WTC11 (cell line): ENCODE data around the gene U2AF2. TPM values are rescaled to one million over a fixed set of nuclear protein-coding genes. Genes with fewer than 3 reads are reported as not detected.

Experiments used
- CBFB ChIP-seq: sonication (generic); formaldehyde crosslinking; IDR thresholded peaks from 2 replicates; pipeline ENCODE4 v1.8.1; 2022; ENCODE audit warnings: mild to moderate bottlenecking, low read depth, missing genetic modification reagents
- EMX1 ChIP-seq: fragments of 250-450 bp; sonication (Bioruptor Pico); IDR thresholded peaks from 2 replicates; pipeline ENCODE4 v1.8.0; 2021; ENCODE audit warnings: mild to moderate bottlenecking
- FOXJ3 ChIP-seq: sonication (generic); formaldehyde crosslinking; IDR thresholded peaks from 2 replicates; pipeline ENCODE4 v1.9.0; 2021; ENCODE audit warnings: missing genetic modification reagents, mild to moderate bottlenecking, borderline replicate concordance
- FOXP1 ChIP-seq: sonication (generic); formaldehyde crosslinking; IDR thresholded peaks from 2 replicates; pipeline ENCODE4 v1.8.0; 2022; ENCODE audit warnings: missing genetic modification reagents, mild to moderate bottlenecking, moderate library complexity, borderline replicate concordance
- GABPB1 ChIP-seq: sonication (generic); formaldehyde crosslinking; IDR thresholded peaks from 2 replicates; pipeline ENCODE4 v1.8.1; 2023; ENCODE audit warnings: mild to moderate bottlenecking, missing genetic modification reagents
- GRHL2 ChIP-seq: fragments of 250-450 bp; sonication (Bioruptor Pico); IDR thresholded peaks from 2 replicates; pipeline ENCODE4 v1.8.0; 2022; ENCODE audit warnings: mild to moderate bottlenecking, moderate library complexity; ENCODE audit not compliant: insufficient replicate concordance, severe bottlenecking
- GTF2I ChIP-seq: fragments of 250-450 bp; sonication (Bioruptor Pico); conservative IDR thresholded peaks from 2 replicates; pipeline ENCODE4 v1.4.0; 2021; ENCODE audit warnings: mild to moderate bottlenecking
- IRF1 ChIP-seq: sonication (generic); formaldehyde crosslinking; IDR thresholded peaks from 2 replicates; pipeline ENCODE4 v1.8.0; 2023; ENCODE audit warnings: missing genetic modification reagents
- KAT7 ChIP-seq: sonication (generic); formaldehyde crosslinking; IDR thresholded peaks from 2 replicates; pipeline ENCODE4 v1.8.1; 2023; ENCODE audit warnings: missing genetic modification reagents, mild to moderate bottlenecking, borderline replicate concordance
- NFE2L1 ChIP-seq: sonication (generic); formaldehyde crosslinking; IDR thresholded peaks from 2 replicates; pipeline ENCODE4 v1.8.1; 2023; ENCODE audit warnings: missing genetic modification reagents
- NFYB ChIP-seq: sonication (generic); formaldehyde crosslinking; conservative IDR thresholded peaks from 2 replicates; pipeline ENCODE4 v1.8.0; 2022; ENCODE audit warnings: low read depth, missing genetic modification reagents
- NR2C2 ChIP-seq: sonication (generic); formaldehyde crosslinking; IDR thresholded peaks from 2 replicates; pipeline ENCODE4 v1.8.0; 2022; ENCODE audit warnings: mild to moderate bottlenecking, missing genetic modification reagents
- NR3C1 ChIP-seq: sonication (generic); formaldehyde crosslinking; conservative IDR thresholded peaks from 2 replicates; pipeline ENCODE4 v1.8.1; 2023; ENCODE audit warnings: low read depth, mild to moderate bottlenecking, missing genetic modification reagents
- RELA ChIP-seq: sonication (generic); formaldehyde crosslinking; IDR thresholded peaks from 2 replicates; pipeline ENCODE4 v1.8.1; 2022; ENCODE audit warnings: missing genetic modification reagents, mild to moderate bottlenecking, borderline replicate concordance
- RORB ChIP-seq: fragments of 250-450 bp; sonication (Bioruptor Pico); IDR thresholded peaks from 2 replicates; pipeline ENCODE4 v1.9.0; 2021; ENCODE audit warnings: mild to moderate bottlenecking
- SMAD3 ChIP-seq: sonication (generic); formaldehyde crosslinking; IDR thresholded peaks from 2 replicates; pipeline ENCODE4 v1.8.0; 2022; ENCODE audit warnings: missing genetic modification reagents, mild to moderate bottlenecking, borderline replicate concordance
- SP1 ChIP-seq: sonication (generic); formaldehyde crosslinking; conservative IDR thresholded peaks from 2 replicates; pipeline ENCODE4 v1.8.1; 2022; ENCODE audit warnings: missing genetic modification reagents
- USF2 ChIP-seq: sonication (generic); formaldehyde crosslinking; IDR thresholded peaks from 2 replicates; pipeline ENCODE4 v1.8.1; 2023; ENCODE audit warnings: mild to moderate bottlenecking, missing genetic modification reagents, moderate library complexity
- ZNF121 ChIP-seq: sonication (generic); formaldehyde crosslinking; IDR thresholded peaks from 2 replicates; pipeline ENCODE4 v1.8.0; 2023; ENCODE audit warnings: missing genetic modification reagents
- ZNF232 ChIP-seq: sonication (generic); formaldehyde crosslinking; IDR thresholded peaks from 2 replicates; pipeline ENCODE4 v1.8.0; 2022; ENCODE audit warnings: mild to moderate bottlenecking, missing genetic modification reagents
- ZNF317 ChIP-seq: sonication (generic); formaldehyde crosslinking; IDR thresholded peaks from 2 replicates; pipeline ENCODE4 v1.8.1; 2023; ENCODE audit warnings: low read depth, mild to moderate bottlenecking, moderate library complexity, missing genetic modification reagents, borderline replicate concordance
- total RNA-seq: library from RNA; stranded (reverse); gene quantifications from 3 replicates; pipeline ENCODE4 v1.2.3, GENCODE V29; 2021
- TF ChIP-seq, protein P1 (sequence below): sonication (generic); formaldehyde crosslinking; IDR thresholded peaks from 2 replicates; pipeline ENCODE4 v1.8.0; 2023; ENCODE audit warnings: missing genetic modification reagents, mild to moderate bottlenecking, borderline replicate concordance
- TF ChIP-seq, protein P2 (sequence below): fragments of 250-450 bp; sonication (Bioruptor Pico); IDR thresholded peaks from 2 replicates; pipeline ENCODE4 v1.8.0; 2021; ENCODE audit warnings: mild to moderate bottlenecking
- TF ChIP-seq, protein P3 (sequence below): sonication (generic); formaldehyde crosslinking; IDR thresholded peaks from 2 replicates; pipeline ENCODE4 v1.8.0; 2023; ENCODE audit warnings: mild to moderate bottlenecking, missing genetic modification reagents
- TF ChIP-seq, protein P4 (sequence below): sonication (generic); formaldehyde crosslinking; IDR thresholded peaks from 2 replicates; pipeline ENCODE4 v1.8.1; 2022; ENCODE audit warnings: mild to moderate bottlenecking, missing genetic modification reagents, moderate library complexity, borderline replicate concordance
- TF ChIP-seq, protein P5 (sequence below): sonication (generic); formaldehyde crosslinking; IDR thresholded peaks from 2 replicates; pipeline ENCODE4 v1.8.1; 2022; ENCODE audit warnings: low read depth, mild to moderate bottlenecking, moderate library complexity, missing genetic modification reagents, borderline replicate concordance

Gene U2AF2
- total RNA-seq, 1 experiment from 2014 or later = 302 TPM

GRCh38 chr19:55643003-55643886 is 11.6 kb upstream of the U2AF2 start, which contains the start of gene ZNF581 (continued):
- TF ChIP-seq NR3C1 (CRISPR knock-in tag) (no peak), ZNF317 (CRISPR knock-in tag) (no peak), NFYB (CRISPR knock-in tag) (peak; percentile 22; the same call in 1 of the 2 replicates), IRF1 (CRISPR knock-in tag) (peak; percentile 61; the same call in 1 of the 2 replicates), KAT7 (CRISPR knock-in tag) (peak; percentile 86; the same call in 1 of the 2 replicates), EMX1 (no peak), GABPB1 (peak; percentile 70), SP1 (CRISPR knock-in tag) (peak; percentile 70), RORB (no peak), ZNF232 (CRISPR knock-in tag) (no peak), NR2C2 (CRISPR knock-in tag) (no peak), ZNF121 (no peak), FOXP1 (CRISPR knock-in tag) (0 out of 2 replicates have a peak, but pooled peaks have one; percentile 9), SMAD3 (CRISPR knock-in tag) (peak; percentile 62; the same call in 1 of the 2 replicates), GTF2I (no peak), NFE2L1 (CRISPR knock-in tag) (peak; percentile 76; the same call in 1 of the 2 replicates), RELA (CRISPR knock-in tag) (no peak), GRHL2 (no peak), CBFB (0 out of 2 replicates have a peak, but pooled peaks have one; percentile 11), USF2 (CRISPR knock-in tag) (0 out of 2 replicates have a peak, but pooled peaks have one; percentile 5), FOXJ3 (CRISPR knock-in tag) (no peak)
- TF ChIP-seq, protein P1, sequence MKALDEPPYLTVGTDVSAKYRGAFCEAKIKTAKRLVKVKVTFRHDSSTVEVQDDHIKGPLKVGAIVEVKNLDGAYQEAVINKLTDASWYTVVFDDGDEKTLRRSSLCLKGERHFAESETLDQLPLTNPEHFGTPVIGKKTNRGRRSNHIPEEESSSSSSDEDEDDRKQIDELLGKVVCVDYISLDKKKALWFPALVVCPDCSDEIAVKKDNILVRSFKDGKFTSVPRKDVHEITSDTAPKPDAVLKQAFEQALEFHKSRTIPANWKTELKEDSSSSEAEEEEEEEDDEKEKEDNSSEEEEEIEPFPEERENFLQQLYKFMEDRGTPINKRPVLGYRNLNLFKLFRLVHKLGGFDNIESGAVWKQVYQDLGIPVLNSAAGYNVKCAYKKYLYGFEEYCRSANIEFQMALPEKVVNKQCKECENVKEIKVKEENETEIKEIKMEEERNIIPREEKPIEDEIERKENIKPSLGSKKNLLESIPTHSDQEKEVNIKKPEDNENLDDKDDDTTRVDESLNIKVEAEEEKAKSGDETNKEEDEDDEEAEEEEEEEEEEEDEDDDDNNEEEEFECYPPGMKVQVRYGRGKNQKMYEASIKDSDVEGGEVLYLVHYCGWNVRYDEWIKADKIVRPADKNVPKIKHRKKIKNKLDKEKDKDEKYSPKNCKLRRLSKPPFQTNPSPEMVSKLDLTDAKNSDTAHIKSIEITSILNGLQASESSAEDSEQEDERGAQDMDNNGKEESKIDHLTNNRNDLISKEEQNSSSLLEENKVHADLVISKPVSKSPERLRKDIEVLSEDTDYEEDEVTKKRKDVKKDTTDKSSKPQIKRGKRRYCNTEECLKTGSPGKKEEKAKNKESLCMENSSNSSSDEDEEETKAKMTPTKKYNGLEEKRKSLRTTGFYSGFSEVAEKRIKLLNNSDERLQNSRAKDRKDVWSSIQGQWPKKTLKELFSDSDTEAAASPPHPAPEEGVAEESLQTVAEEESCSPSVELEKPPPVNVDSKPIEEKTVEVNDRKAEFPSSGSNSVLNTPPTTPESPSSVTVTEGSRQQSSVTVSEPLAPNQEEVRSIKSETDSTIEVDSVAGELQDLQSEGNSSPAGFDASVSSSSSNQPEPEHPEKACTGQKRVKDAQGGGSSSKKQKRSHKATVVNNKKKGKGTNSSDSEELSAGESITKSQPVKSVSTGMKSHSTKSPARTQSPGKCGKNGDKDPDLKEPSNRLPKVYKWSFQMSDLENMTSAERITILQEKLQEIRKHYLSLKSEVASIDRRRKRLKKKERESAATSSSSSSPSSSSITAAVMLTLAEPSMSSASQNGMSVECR (CRISPR knock-in tag) = peak; percentile 82; the same call in 1 of the 2 replicates
- TF ChIP-seq, protein P2, sequence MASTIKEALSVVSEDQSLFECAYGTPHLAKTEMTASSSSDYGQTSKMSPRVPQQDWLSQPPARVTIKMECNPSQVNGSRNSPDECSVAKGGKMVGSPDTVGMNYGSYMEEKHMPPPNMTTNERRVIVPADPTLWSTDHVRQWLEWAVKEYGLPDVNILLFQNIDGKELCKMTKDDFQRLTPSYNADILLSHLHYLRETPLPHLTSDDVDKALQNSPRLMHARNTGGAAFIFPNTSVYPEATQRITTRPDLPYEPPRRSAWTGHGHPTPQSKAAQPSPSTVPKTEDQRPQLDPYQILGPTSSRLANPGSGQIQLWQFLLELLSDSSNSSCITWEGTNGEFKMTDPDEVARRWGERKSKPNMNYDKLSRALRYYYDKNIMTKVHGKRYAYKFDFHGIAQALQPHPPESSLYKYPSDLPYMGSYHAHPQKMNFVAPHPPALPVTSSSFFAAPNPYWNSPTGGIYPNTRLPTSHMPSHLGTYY (CRISPR knock-in tag) = 0 out of 2 replicates have a peak, but pooled peaks have one; percentile 31
- TF ChIP-seq, protein P3, sequence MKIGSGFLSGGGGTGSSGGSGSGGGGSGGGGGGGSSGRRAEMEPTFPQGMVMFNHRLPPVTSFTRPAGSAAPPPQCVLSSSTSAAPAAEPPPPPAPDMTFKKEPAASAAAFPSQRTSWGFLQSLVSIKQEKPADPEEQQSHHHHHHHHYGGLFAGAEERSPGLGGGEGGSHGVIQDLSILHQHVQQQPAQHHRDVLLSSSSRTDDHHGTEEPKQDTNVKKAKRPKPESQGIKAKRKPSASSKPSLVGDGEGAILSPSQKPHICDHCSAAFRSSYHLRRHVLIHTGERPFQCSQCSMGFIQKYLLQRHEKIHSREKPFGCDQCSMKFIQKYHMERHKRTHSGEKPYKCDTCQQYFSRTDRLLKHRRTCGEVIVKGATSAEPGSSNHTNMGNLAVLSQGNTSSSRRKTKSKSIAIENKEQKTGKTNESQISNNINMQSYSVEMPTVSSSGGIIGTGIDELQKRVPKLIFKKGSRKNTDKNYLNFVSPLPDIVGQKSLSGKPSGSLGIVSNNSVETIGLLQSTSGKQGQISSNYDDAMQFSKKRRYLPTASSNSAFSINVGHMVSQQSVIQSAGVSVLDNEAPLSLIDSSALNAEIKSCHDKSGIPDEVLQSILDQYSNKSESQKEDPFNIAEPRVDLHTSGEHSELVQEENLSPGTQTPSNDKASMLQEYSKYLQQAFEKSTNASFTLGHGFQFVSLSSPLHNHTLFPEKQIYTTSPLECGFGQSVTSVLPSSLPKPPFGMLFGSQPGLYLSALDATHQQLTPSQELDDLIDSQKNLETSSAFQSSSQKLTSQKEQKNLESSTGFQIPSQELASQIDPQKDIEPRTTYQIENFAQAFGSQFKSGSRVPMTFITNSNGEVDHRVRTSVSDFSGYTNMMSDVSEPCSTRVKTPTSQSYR (CRISPR knock-in tag) = no peak
- TF ChIP-seq, protein P4, sequence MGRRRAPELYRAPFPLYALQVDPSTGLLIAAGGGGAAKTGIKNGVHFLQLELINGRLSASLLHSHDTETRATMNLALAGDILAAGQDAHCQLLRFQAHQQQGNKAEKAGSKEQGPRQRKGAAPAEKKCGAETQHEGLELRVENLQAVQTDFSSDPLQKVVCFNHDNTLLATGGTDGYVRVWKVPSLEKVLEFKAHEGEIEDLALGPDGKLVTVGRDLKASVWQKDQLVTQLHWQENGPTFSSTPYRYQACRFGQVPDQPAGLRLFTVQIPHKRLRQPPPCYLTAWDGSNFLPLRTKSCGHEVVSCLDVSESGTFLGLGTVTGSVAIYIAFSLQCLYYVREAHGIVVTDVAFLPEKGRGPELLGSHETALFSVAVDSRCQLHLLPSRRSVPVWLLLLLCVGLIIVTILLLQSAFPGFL (CRISPR knock-in tag) = no peak
- TF ChIP-seq, protein P5, sequence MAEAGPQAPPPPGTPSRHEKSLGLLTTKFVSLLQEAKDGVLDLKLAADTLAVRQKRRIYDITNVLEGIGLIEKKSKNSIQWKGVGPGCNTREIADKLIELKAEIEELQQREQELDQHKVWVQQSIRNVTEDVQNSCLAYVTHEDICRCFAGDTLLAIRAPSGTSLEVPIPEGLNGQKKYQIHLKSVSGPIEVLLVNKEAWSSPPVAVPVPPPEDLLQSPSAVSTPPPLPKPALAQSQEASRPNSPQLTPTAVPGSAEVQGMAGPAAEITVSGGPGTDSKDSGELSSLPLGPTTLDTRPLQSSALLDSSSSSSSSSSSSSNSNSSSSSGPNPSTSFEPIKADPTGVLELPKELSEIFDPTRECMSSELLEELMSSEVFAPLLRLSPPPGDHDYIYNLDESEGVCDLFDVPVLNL (CRISPR knock-in tag) = no peak
